Activated B cell treated with CpG ODN at 0.5 μM for 24 hours (primary cell): ENCODE results near the gene ADARB2. TPM values are rescaled to one million over a fixed set of nuclear protein-coding genes. Genes with fewer than 3 reads are reported as not detected.

ENCODE experiments used
- ATAC-seq: fragments of 200-7000 bp; cut with Tn5 transposase; one replicate; pipeline ENCODE4 v1.10.0; 2021; ENCODE audit warnings: low read depth, mild to moderate bottlenecking, moderate library complexity
- CTCF ChIA-PET: fragments of 350-600 bp; sonication (Branson Sonifier 250); formaldehyde crosslinking; loops from one replicate; lab custom pipeline; 2021; ENCODE audit warnings: antibody characterized with exemption; lab: Charles Lee
- POLR2A ChIA-PET: fragments of 350-600 bp; sonication (Branson Sonifier 250); formaldehyde crosslinking; loops from one replicate; lab custom pipeline; 2021; ENCODE audit warnings: antibody characterized with exemption; lab: Charles Lee
- DNase-seq: peaks from one replicate; pipeline ENCODE4 v3.0.0; 2022
- H3K27ac Mint-ChIP-seq: one replicate; pipeline ENCODE4 v1.8.0; 2020; ENCODE audit warnings: mixed read lengths
- H3K27me3 Mint-ChIP-seq: one replicate; pipeline ENCODE4 v1.8.0; 2021; ENCODE audit warnings: mixed read lengths
- H3K36me3 Mint-ChIP-seq: one replicate; pipeline ENCODE4 v1.8.0; 2021; ENCODE audit warnings: low read depth, mixed read lengths
- H3K4me1 Mint-ChIP-seq: one replicate; pipeline ENCODE4 v1.8.0; 2021; ENCODE audit warnings: mixed read lengths
- H3K4me3 Mint-ChIP-seq: one replicate; pipeline ENCODE4 v1.8.0; 2020; ENCODE audit warnings: mild to moderate bottlenecking, mixed read lengths
- H3K9me3 Mint-ChIP-seq: one replicate; pipeline ENCODE4 v1.8.0; 2020; ENCODE audit warnings: mixed read lengths
- intact Hi-C: fragments of 100-400 bp; cut with micrococcal nuclease; formaldehyde crosslinking; loops from one replicate; pipeline ENCODE4 v1.15.1; 2024
- total RNA-seq: library from RNA; stranded (reverse); gene quantifications from 2 replicates; pipeline ENCODE4 v1.2.3, GENCODE V29; 2022
- TF ChIP-seq, protein P1 (sequence below): fragments of 200-600 bp; IDR thresholded peaks from one replicate; pipeline ENCODE4 v1.8.0; 2022; ENCODE audit warnings: antibody characterized with exemption, mild to moderate bottlenecking

ADARB2 gene
- total RNA-seq, 1 donor from 2014 or later: 0.11 TPM

DNA sequence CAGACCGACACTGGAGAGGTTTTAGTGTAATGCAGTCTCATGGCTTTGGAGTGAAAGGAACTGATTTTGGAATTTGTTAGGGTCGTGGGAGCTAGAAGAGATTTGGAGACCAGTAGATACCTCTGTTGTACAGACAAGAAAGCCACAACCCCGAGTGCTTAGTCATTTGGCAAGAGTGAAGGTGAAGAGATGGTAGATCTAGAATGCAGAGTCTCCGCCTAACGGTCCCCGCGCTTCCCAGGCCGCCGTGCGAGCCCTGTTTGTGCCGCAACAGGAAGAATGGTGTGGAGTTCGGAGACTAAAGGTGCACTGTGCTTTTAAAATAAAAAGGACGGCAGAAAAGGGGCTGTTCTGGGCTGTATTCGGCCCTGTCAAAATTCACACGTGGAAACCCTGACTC is 186.7 kb downstream of the ADARB2 start:
- Mint-ChIP-seq H3K4me1 (peaks cover 8% of the 10 kb centered on the region), H3K9me3 (peaks cover 5% of the 10 kb centered on the region), H3K27ac (no peak overlapping the region), H3K36me3 (no peaks in the 10 kb centered on the region), H3K4me3 (no peak overlapping the region), H3K27me3 (no peaks in the 10 kb centered on the region)
- DNase-seq: no peak
- TF ChIP-seq, protein P1, sequence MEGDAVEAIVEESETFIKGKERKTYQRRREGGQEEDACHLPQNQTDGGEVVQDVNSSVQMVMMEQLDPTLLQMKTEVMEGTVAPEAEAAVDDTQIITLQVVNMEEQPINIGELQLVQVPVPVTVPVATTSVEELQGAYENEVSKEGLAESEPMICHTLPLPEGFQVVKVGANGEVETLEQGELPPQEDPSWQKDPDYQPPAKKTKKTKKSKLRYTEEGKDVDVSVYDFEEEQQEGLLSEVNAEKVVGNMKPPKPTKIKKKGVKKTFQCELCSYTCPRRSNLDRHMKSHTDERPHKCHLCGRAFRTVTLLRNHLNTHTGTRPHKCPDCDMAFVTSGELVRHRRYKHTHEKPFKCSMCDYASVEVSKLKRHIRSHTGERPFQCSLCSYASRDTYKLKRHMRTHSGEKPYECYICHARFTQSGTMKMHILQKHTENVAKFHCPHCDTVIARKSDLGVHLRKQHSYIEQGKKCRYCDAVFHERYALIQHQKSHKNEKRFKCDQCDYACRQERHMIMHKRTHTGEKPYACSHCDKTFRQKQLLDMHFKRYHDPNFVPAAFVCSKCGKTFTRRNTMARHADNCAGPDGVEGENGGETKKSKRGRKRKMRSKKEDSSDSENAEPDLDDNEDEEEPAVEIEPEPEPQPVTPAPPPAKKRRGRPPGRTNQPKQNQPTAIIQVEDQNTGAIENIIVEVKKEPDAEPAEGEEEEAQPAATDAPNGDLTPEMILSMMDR: no peak
- no peak for ATAC-seq
- ChIA-PET POLR2A (no interaction called here), CTCF (no interaction called here)
- intact Hi-C loops: no loop called here

DNA sequence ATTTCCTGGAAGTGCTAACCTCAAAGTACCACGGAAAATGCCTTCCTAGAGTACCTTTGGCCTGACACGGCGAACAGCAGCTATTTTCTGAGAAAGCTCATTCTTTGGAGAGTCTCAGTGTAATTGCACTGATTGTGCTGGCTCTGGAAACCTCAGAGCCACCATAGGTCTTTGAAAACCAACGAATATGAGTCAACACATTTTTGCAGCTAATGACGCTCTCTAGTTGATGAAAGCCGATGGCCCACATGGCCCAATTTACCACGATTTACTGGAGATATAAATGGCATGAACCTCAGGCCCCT is 187.1 kb downstream of the ADARB2 start:
- no peaks in the 10 kb centered on the region for H3K36me3 Mint-ChIP-seq
- H3K9me3 Mint-ChIP-seq: peaks cover 5% of the 10 kb centered on the region
- H3K27me3 Mint-ChIP-seq: no peaks in the 10 kb centered on the region
- ATAC-seq (no peak), DNase-seq (no peak)
- ChIA-PET POLR2A (no interaction called here), CTCF (no interaction called here)
- H3K4me1 Mint-ChIP-seq: peaks cover 8% of the 10 kb centered on the region
- intact Hi-C loops: no loop called here
- TF ChIP-seq, protein P1: no peak
- no peak overlapping the region for H3K4me3 Mint-ChIP-seq
- no peak overlapping the region for H3K27ac Mint-ChIP-seq

DNA sequence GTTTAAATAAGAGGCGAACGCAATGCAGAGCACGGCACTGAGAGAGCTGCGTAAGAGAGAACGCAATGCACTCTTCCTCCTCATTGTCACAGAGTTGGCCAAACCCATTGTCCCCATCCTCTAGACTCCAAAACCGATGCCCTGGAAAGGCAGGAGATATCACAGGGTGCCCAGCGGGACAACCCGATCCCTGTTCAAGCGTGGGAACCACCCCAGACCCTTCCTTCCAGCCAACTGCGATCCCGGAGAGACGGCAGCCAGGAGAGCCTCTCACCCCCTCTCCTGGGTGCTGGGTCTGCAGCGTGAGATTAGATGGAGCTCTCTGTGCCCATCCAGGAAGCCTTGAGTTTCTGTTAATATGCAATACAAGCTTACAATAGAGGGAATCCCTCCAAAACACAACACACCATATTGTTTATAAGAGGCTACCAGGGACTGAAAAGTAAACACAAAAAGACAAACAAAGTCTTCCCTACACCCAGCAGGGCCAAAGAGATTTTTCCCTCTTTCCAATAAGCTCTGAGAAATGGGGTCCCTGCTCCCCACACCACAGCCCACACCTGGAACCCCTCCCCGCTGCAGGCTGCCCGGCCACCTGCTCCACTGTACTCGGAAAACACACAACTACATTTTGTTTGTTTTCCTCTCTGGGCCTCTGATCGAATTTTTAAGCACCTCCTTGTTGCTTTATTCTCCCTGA is 187.6 kb downstream of the ADARB2 start:
- ATAC-seq (no peak), DNase-seq (no peak)
- ChIA-PET POLR2A (no interaction called here), CTCF (no interaction called here)
- H3K4me3 Mint-ChIP-seq: no peak overlapping the region
- H3K27me3 Mint-ChIP-seq: no peaks in the 10 kb centered on the region
- TF ChIP-seq, protein P1: no peak
- H3K27ac Mint-ChIP-seq: no peak overlapping the region
- H3K36me3 Mint-ChIP-seq: no peaks in the 10 kb centered on the region
- peaks cover 5% of the 10 kb centered on the region for H3K9me3 Mint-ChIP-seq
- intact Hi-C loops: no loop called here
- peaks cover 8% of the 10 kb centered on the region for H3K4me1 Mint-ChIP-seq

DNA sequence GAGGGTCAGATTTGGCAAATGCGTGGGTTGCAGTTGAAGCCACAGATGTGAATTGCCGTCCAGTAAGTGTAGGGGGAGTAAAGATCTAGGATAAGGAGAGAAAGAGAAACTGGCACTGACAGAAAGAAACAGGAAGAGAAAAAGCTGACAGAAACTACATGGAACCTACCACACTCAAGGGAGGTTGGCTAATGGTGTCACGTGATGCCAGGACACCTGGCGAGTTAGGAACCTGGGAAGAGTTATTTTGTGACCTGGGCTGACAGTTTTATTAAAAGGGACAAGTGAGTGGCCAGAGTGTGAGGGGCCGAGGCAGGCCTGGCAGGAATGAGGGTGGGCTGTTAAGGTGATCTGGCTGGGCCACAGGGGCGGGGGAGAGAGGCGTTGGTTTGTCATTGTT is 188.7 kb downstream of the ADARB2 start:
- Mint-ChIP-seq H3K4me1 (peaks cover 8% of the 10 kb centered on the region), H3K27me3 (no peaks in the 10 kb centered on the region), H3K9me3 (peaks cover 5% of the 10 kb centered on the region), H3K4me3 (no peak overlapping the region), H3K27ac (no peak overlapping the region), H3K36me3 (no peaks in the 10 kb centered on the region)
- CTCF ChIA-PET: no interaction called here
- ATAC-seq (peak; percentile 47), DNase-seq (no peak)
- POLR2A ChIA-PET: no interaction called here
- intact Hi-C loops: no loop called here
- TF ChIP-seq, protein P1: no peak

DNA sequence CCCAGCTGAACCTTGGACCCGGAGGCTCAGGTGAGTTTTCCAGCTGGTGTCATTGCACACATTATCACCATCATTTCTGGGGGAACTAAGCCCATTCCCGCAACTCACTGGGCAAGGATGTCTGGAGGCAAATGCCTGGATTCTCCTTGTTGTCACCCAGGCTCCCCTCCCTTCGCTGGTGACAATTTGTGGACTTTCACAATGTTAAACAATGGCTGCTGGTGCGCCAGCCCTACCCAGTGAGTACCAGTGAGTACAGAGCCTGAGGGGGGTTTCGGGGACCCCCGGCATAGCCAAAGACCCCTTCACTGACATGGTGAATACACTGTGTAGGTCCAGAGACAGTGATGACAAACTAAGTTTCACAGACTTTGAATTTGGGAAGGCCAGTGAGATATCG is 189.2 kb downstream of the ADARB2 start:
- no peaks in the 10 kb centered on the region for H3K27me3 Mint-ChIP-seq
- H3K9me3 Mint-ChIP-seq: peaks cover 5% of the 10 kb centered on the region
- TF ChIP-seq, protein P1: no peak
- ChIA-PET POLR2A (no interaction called here), CTCF (no interaction called here)
- no peak for ATAC-seq
- H3K4me3 Mint-ChIP-seq: no peak overlapping the region
- no peaks in the 10 kb centered on the region for H3K36me3 Mint-ChIP-seq
- DNase-seq: no peak
- H3K4me1 Mint-ChIP-seq: peaks cover 8% of the 10 kb centered on the region
- H3K27ac Mint-ChIP-seq: no peak overlapping the region
- intact Hi-C loops: no loop called here
